ENCODE results near the gene TPPP2. TPM values are rescaled to one million over a fixed set of nuclear protein-coding genes. Genes with fewer than 3 reads are reported as not detected.
A peak's percentile ranks its signal among the peaks of the same experiment; 100 is the strongest.

Gene TPPP2
- polyA plus RNA-seq, 1 donor from 2014 or later, result not detected

DNA sequence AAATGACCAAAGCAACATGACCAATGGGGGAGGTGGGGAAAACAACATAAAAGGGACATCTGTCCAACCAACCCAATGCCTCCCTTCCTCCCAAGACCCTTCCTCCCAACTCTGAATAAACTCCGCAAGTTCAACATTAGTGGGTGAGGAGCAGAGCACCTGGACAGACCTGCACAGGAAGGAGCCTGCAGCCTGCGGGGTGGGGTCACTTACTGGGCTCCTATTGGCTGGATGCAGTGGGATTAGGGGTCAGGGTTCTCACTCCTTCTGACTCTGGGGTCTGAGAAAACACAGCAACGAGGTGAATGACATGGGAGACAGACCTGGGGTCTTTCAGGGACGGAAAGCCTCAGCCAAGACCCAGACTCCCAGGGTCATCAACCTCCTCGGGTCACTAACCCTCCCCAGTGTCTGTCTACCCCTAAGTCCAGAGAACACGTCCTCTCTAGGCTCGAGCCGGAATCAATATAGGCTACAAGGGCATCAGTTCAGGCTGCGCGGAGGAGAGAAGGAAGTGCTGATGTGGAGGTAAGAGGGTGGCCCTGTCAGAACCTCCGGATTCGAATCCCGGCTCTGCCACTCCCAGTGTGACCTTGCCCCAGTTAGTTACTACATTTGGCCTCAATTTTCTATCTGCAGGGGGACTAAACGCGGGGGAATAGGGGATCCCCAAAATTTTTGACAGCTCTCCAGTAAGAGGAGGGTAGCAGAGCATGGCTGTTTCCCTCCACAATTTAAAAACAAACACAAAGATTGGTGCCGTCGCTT lies 6.0 kb upstream of the TPPP2 start:
- peak overlapping the region; percentile 69 for H3K9ac ChIP-seq (ENCODE audit: low read length)
- peaks cover 19% of the 10 kb centered on the region for H3K27me3 ChIP-seq (ENCODE audit: insufficient read depth, low read depth, low read length)
- H3F3A ChIP-seq (ENCODE audit: insufficient read depth, low read length, poor library complexity, severe bottlenecking), result no peaks in the 10 kb centered on the region
- H3K4me3 ChIP-seq (ENCODE audit: low read length), result peak overlapping the region; percentile 77
- no peaks in the 10 kb centered on the region for H3K9me3 ChIP-seq (ENCODE audit: low read length)
- H3K27ac ChIP-seq (ENCODE audit: low read length), result no peak overlapping the region
- TF ChIP-seq MXI1 (conservative IDR thresholded peaks at IDR 0.05; ENCODE audit: poor library complexity, severe bottlenecking), result peak; percentile 4
- TF ChIP-seq SMC3 (conservative IDR thresholded peaks at IDR 0.05; ENCODE audit: poor library complexity), result no peak
- no peak for TF ChIP-seq POLR2AphosphoS5 (IDR thresholded peaks at IDR 0.05)
- no peak overlapping the region for H3K4me2 ChIP-seq (ENCODE audit: low read length)
- no peaks in the 10 kb centered on the region for H3K79me2 ChIP-seq (replicated peaks; ENCODE audit: insufficient read depth, low read length)
- H3K9me2 ChIP-seq (ENCODE audit: insufficient read depth, low read length), result no peaks in the 10 kb centered on the region
- H4K20me1 ChIP-seq (ENCODE audit: insufficient read depth), result no peaks in the 10 kb centered on the region
- peak overlapping the region; percentile 45 for H2AFZ ChIP-seq (ENCODE audit: low read depth, low read length)
- H3K36me3 ChIP-seq (ENCODE audit: insufficient read depth, low read length), result no peaks in the 10 kb centered on the region

DNA sequence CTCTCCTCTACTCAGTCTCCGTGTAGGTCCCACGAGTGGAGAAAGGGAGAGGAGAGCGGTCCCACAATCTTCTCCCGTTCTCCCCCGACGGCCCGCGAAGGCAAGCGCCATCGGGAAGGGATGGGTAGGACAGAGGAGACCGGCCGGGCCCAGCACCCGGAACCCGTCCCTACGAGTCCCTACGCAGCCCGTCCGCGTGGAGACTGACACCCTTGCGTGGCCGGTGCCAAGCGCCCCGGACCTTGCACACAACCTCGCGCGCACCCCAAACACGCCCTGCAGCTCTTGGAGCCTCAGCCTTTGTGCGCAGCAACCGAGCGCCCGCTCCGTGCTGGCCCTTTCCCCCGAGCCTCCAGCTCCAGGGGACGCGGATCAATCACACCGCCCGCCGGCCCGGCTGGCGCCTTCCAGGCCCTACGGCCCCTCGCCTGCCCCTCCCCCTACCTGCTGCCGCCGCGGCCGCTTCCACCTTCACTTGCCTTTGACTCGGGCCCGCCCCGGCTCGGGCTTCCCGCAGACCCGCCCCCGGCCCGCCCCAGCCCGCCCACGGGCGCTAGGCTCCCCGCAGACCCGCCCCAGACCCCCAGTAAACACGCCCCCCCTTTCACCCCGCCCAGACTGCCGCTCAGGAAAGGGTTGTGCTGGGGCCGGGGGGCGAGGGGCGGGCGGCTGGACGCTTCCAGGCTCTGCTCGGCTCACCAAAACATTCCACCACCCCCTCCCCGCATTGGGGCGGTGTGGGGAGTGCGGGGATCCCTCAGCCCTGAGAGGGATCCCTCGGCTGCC lies 5.2 kb upstream of the TPPP2 start, which contains the start of gene NDRG2:
Gene NDRG2 (minus strand): TSS at position 477 of the 786 bp plus-strand sequence. CDS start 1,746 bp downstream, outside the sequence.
- Histone ChIP-seq H3F3A (ENCODE audit: insufficient read depth, low read length, poor library complexity, severe bottlenecking) (no peaks in the 10 kb centered on the region), H3K4me3 (ENCODE audit: low read length) (peak within 1 kb of the TSS; percentile 77), H4K20me1 (ENCODE audit: insufficient read depth) (no peaks in the 10 kb centered on the region), H3K9ac (ENCODE audit: low read length) (peak within 1 kb of the TSS; percentile 69), H3K4me2 (ENCODE audit: low read length) (peak within 1 kb of the TSS; percentile 48), H3K36me3 (ENCODE audit: insufficient read depth, low read length) (no peaks in the 10 kb centered on the region), H3K27me3 (ENCODE audit: insufficient read depth, low read depth, low read length) (peaks cover 19% of the 10 kb centered on the region), H3K9me3 (ENCODE audit: low read length) (no peaks in the 10 kb centered on the region), H3K27ac (ENCODE audit: low read length) (no peak within 1 kb of the TSS), H3K9me2 (ENCODE audit: insufficient read depth, low read length) (no peaks in the 10 kb centered on the region), H2AFZ (ENCODE audit: low read depth, low read length) (peak within 1 kb of the TSS; percentile 45), H3K79me2 (replicated peaks; ENCODE audit: insufficient read depth, low read length) (no peaks in the 10 kb centered on the region)
- TF ChIP-seq EP300 (conservative IDR thresholded peaks at IDR 0.05; ENCODE audit: poor library complexity, severe bottlenecking) (no peak), POLR2AphosphoS5 (IDR thresholded peaks at IDR 0.05) (peak; percentile 46), EZH2 (IDR thresholded peaks at IDR 0.05; ENCODE audit: borderline replicate concordance, insufficient read depth, low read length, poor library complexity, severe bottlenecking) (no peak), SMC3 (conservative IDR thresholded peaks at IDR 0.05; ENCODE audit: poor library complexity) (peak; percentile 33), TAF1 (IDR thresholded peaks at IDR 0.05; ENCODE audit: low read depth) (no peak), RAD21 (conservative IDR thresholded peaks at IDR 0.05) (peak; percentile 8), MXI1 (conservative IDR thresholded peaks at IDR 0.05; ENCODE audit: poor library complexity, severe bottlenecking) (peak; percentile 48)
- TF ChIP-seq, protein P1, sequence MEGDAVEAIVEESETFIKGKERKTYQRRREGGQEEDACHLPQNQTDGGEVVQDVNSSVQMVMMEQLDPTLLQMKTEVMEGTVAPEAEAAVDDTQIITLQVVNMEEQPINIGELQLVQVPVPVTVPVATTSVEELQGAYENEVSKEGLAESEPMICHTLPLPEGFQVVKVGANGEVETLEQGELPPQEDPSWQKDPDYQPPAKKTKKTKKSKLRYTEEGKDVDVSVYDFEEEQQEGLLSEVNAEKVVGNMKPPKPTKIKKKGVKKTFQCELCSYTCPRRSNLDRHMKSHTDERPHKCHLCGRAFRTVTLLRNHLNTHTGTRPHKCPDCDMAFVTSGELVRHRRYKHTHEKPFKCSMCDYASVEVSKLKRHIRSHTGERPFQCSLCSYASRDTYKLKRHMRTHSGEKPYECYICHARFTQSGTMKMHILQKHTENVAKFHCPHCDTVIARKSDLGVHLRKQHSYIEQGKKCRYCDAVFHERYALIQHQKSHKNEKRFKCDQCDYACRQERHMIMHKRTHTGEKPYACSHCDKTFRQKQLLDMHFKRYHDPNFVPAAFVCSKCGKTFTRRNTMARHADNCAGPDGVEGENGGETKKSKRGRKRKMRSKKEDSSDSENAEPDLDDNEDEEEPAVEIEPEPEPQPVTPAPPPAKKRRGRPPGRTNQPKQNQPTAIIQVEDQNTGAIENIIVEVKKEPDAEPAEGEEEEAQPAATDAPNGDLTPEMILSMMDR (IDR thresholded peaks at IDR 0.05; ENCODE audit: poor library complexity, severe bottlenecking), result no peak
- TF ChIP-seq, protein P2, sequence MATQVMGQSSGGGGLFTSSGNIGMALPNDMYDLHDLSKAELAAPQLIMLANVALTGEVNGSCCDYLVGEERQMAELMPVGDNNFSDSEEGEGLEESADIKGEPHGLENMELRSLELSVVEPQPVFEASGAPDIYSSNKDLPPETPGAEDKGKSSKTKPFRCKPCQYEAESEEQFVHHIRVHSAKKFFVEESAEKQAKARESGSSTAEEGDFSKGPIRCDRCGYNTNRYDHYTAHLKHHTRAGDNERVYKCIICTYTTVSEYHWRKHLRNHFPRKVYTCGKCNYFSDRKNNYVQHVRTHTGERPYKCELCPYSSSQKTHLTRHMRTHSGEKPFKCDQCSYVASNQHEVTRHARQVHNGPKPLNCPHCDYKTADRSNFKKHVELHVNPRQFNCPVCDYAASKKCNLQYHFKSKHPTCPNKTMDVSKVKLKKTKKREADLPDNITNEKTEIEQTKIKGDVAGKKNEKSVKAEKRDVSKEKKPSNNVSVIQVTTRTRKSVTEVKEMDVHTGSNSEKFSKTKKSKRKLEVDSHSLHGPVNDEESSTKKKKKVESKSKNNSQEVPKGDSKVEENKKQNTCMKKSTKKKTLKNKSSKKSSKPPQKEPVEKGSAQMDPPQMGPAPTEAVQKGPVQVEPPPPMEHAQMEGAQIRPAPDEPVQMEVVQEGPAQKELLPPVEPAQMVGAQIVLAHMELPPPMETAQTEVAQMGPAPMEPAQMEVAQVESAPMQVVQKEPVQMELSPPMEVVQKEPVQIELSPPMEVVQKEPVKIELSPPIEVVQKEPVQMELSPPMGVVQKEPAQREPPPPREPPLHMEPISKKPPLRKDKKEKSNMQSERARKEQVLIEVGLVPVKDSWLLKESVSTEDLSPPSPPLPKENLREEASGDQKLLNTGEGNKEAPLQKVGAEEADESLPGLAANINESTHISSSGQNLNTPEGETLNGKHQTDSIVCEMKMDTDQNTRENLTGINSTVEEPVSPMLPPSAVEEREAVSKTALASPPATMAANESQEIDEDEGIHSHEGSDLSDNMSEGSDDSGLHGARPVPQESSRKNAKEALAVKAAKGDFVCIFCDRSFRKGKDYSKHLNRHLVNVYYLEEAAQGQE (IDR thresholded peaks at IDR 0.05; ENCODE audit: borderline replicate concordance), result no peak

All from neural cell (in vitro differentiated cells).